OCI-LY1 (cell line): ENCODE measurements around the gene UCMA.

Experiments
- H2AFZ ChIP-seq: fragments of 200-600 bp; sonication (generic), shearing (Covaris generic); 2 replicates; pipeline ENCODE4 v1.6.0; 2014; ENCODE audit warnings: antibody characterized with exemption, mild to moderate bottlenecking, low read length
- H3F3A ChIP-seq: fragments of 200-600 bp; sonication (generic), shearing (Covaris generic); 2 replicates; pipeline ENCODE4 v1.6.0; 2014; ENCODE audit warnings: mild to moderate bottlenecking, antibody characterized with exemption, low read length, moderate library complexity; ENCODE audit not compliant: insufficient read depth
- H3K27ac ChIP-seq: fragments of 200-600 bp; sonication (generic); 2 replicates; pipeline ENCODE4 v1.5.1; 2014; ENCODE audit warnings: low read length, mixed run types, mild to moderate bottlenecking, low read depth; ENCODE audit not compliant: poor library complexity, severe bottlenecking
- H3K27me3 ChIP-seq: fragments of 200-600 bp; sonication (generic); 2 replicates; pipeline ENCODE4 v1.6.0; 2014; ENCODE audit warnings: antibody characterized with exemption, mild to moderate bottlenecking, low read length, moderate library complexity; ENCODE audit not compliant: insufficient read depth
- H3K36me3 ChIP-seq: fragments of 200-600 bp; sonication (generic); 2 replicates; pipeline ENCODE4 v1.6.1; 2014; ENCODE audit warnings: mild to moderate bottlenecking, antibody characterized with exemption, low read length, moderate library complexity, mixed read lengths; ENCODE audit not compliant: insufficient read depth
- H3K4me1 ChIP-seq: fragments of 200-600 bp; sonication (generic); 2 replicates; pipeline ENCODE4 v1.5.1; 2014; ENCODE audit warnings: mild to moderate bottlenecking, low read length, moderate library complexity; ENCODE audit not compliant: insufficient read depth, severe bottlenecking
- H3K4me2 ChIP-seq: fragments of 200-600 bp; sonication (generic), shearing (Covaris generic); 2 replicates; pipeline ENCODE4 v1.6.1; 2014; ENCODE audit warnings: low read length
- H3K4me3 ChIP-seq: fragments of 200-600 bp; sonication (generic); 2 replicates; pipeline ENCODE4 v1.5.1; 2014; ENCODE audit warnings: low read length, low read depth, mild to moderate bottlenecking, mixed read lengths; ENCODE audit not compliant: poor library complexity, severe bottlenecking
- H3K79me2 ChIP-seq: fragments of 200-600 bp; shearing (Covaris generic); 2 replicates; pipeline ENCODE4 v1.6.1; 2016; ENCODE audit warnings: mixed run types, low read length, mixed read lengths; ENCODE audit not compliant: insufficient read depth
- H3K9ac ChIP-seq: fragments of 200-600 bp; sonication (generic), shearing (Covaris generic); 2 replicates; pipeline ENCODE4 v1.6.1; 2014; ENCODE audit warnings: mild to moderate bottlenecking, low read length, mixed read lengths
- H3K9me2 ChIP-seq: fragments of 200-600 bp; sonication (generic), shearing (Covaris generic); 2 replicates; pipeline ENCODE4 v1.6.1; 2014; ENCODE audit warnings: low read depth, mild to moderate bottlenecking, low read length, mixed read lengths
- H3K9me3 ChIP-seq: fragments of 200-600 bp; shearing (Covaris generic); 2 replicates; pipeline ENCODE4 v1.6.1; 2014; ENCODE audit warnings: low read length, mixed read lengths
- H4K20me1 ChIP-seq: fragments of 200-600 bp; sonication (generic), shearing (Covaris generic); 2 replicates; pipeline ENCODE4 v1.6.0; 2016; ENCODE audit warnings: mild to moderate bottlenecking, low read length; ENCODE audit not compliant: insufficient read depth
- CTCF ChIP-seq: fragments of 200-600 bp; sonication (generic), shearing (Covaris generic); IDR thresholded peaks from 2 replicates; pipeline ENCODE4 v1.5.1; 2017; ENCODE audit warnings: mild to moderate bottlenecking, antibody characterized with exemption, low read length, moderate library complexity, mixed read lengths
- EZH2 ChIP-seq: fragments of 200-600 bp; sonication (generic), shearing (Covaris generic); IDR thresholded peaks from 2 replicates; pipeline ENCODE4 v1.8.0; 2017; ENCODE audit warnings: borderline replicate concordance, mixed run types, mild to moderate bottlenecking, antibody characterized with exemption, low read length, moderate library complexity, mixed read lengths

Gene UCMA

DNA sequence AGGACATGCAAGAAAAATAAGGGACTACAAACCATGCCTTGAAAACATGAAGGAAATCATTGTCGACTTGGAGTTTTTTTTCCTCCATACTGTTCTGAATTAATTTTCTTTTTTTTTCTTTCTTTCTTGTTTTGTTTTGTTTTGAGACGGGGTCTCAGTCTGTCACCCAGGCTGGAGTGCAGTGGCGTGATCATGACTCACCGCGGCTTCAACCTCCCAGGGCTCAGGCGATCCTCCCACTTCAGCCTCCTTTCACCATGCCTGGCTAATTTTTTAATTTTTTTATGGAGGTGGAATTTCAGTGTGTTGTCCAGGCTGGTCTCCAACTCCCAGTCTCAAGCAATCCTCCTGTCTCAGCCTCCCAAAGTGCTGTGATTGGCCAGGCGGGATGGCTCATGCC is 11.6 kb downstream of the UCMA start:
- Histone ChIP-seq H3K36me3 (no peaks in the 10 kb centered on the region), H2AFZ (no peak overlapping the region), H3K9me2 (no peaks in the 10 kb centered on the region), H3K79me2 (no peaks in the 10 kb centered on the region), H3K9me3 (no peaks in the 10 kb centered on the region), H3K9ac (no peak overlapping the region), H3F3A (no peaks in the 10 kb centered on the region), H4K20me1 (no peaks in the 10 kb centered on the region), H3K4me2 (no peak overlapping the region), H3K27ac (no peak overlapping the region), H3K4me1 (no peaks in the 10 kb centered on the region), H3K4me3 (no peak overlapping the region), H3K27me3 (no peaks in the 10 kb centered on the region)
- TF ChIP-seq EZH2: no peak
- TF ChIP-seq CTCF: no peak

- no peaks in the 10 kb centered on the region for H3K9me2 ChIP-seq
- no peak for TF ChIP-seq CTCF
- TF ChIP-seq EZH2: no peak
- no peak overlapping the region for H2AFZ ChIP-seq
- H3K4me2 ChIP-seq: no peak overlapping the region
- no peaks in the 10 kb centered on the region for H4K20me1 ChIP-seq
- H3K27me3 ChIP-seq: no peaks in the 10 kb centered on the region
- no peaks in the 10 kb centered on the region for H3K4me1 ChIP-seq
- no peaks in the 10 kb centered on the region for H3F3A ChIP-seq
- H3K4me3 ChIP-seq: no peak overlapping the region
- no peaks in the 10 kb centered on the region for H3K36me3 ChIP-seq
- H3K9me3 ChIP-seq: no peaks in the 10 kb centered on the region
- no peak overlapping the region for H3K9ac ChIP-seq
- no peak overlapping the region for H3K27ac ChIP-seq
- H3K79me2 ChIP-seq: no peaks in the 10 kb centered on the region
Measured at GRCh38 chr10:13222151-13222550, 12.0 kb downstream of the UCMA start.

- H3K9me2 ChIP-seq: no peaks in the 10 kb centered on the region
- H3F3A ChIP-seq: no peaks in the 10 kb centered on the region
- H3K9ac ChIP-seq: no peak overlapping the region
- H3K79me2 ChIP-seq: no peaks in the 10 kb centered on the region
- H4K20me1 ChIP-seq: no peaks in the 10 kb centered on the region
- H3K27me3 ChIP-seq: no peaks in the 10 kb centered on the region
- H3K27ac ChIP-seq: no peak overlapping the region
- no peak overlapping the region for H3K4me3 ChIP-seq
- no peak overlapping the region for H2AFZ ChIP-seq
- TF ChIP-seq EZH2: no peak
- TF ChIP-seq CTCF: no peak
- H3K4me2 ChIP-seq: no peak overlapping the region
- H3K36me3 ChIP-seq: no peaks in the 10 kb centered on the region
- no peaks in the 10 kb centered on the region for H3K9me3 ChIP-seq
- no peaks in the 10 kb centered on the region for H3K4me1 ChIP-seq
Measured at GRCh38 chr10:13221572-13221971, 12.6 kb downstream of the UCMA start.
